Left kidney (tissue), 1 donor: ENCODE data around the gene PFDN5. TPM values are rescaled to one million over a fixed set of nuclear protein-coding genes. Genes with fewer than 3 reads are reported as not detected.

Experiments
- polyA plus RNA-seq: library from polyadenylated mRNA; unstranded; fragments of 120-200 nt; gene quantifications from one replicate; pipeline ENCODE4 v1.2.1, GENCODE V29; 2013; ENCODE audit not compliant: insufficient read length

Gene PFDN5
- polyA plus RNA-seq, 1 donor: 623 TPM

Other genes starting within 250 kb of the PFDN5 start
- 115 TPM for gene TNS2, start 245.5 kb upstream of the PFDN5 start, polyA plus RNA-seq
- gene SPRYD3, start 216.2 kb upstream of the PFDN5 start, polyA plus RNA-seq: 13.5 TPM
- gene IGFBP6, start 197.9 kb upstream of the PFDN5 start, polyA plus RNA-seq: 10.5 TPM
- 1.6 TPM for gene SOAT2, start 192.1 kb upstream of the PFDN5 start, polyA plus RNA-seq
- gene ZNF740, start 114.8 kb upstream of the PFDN5 start, polyA plus RNA-seq: 82.9 TPM
- 105 TPM for gene CSAD, start 114.6 kb upstream of the PFDN5 start, polyA plus RNA-seq
- gene ITGB7, start 88.3 kb upstream of the PFDN5 start, polyA plus RNA-seq: 1.8 TPM
- gene RARG, start 63.3 kb upstream of the PFDN5 start, polyA plus RNA-seq: 33.9 TPM
- gene ESPL1, start 27.2 kb upstream of the PFDN5 start, polyA plus RNA-seq: 18.9 TPM
- gene MYG1, start 4.2 kb downstream of the PFDN5 start, polyA plus RNA-seq: 49.1 TPM
- 92.2 TPM for gene AAAS, start 26.1 kb downstream of the PFDN5 start, polyA plus RNA-seq
- gene SP7, start 40.8 kb downstream of the PFDN5 start, polyA plus RNA-seq: 0.15 TPM
- 92.3 TPM for gene SP1, start 84.6 kb downstream of the PFDN5 start, polyA plus RNA-seq
- gene AMHR2, start 128.3 kb downstream of the PFDN5 start, polyA plus RNA-seq: 0.63 TPM
- 184 TPM for gene PRR13, start 146.2 kb downstream of the PFDN5 start, polyA plus RNA-seq
- 1,185 TPM for gene PCBP2, start 156.6 kb downstream of the PFDN5 start, polyA plus RNA-seq
- 38.5 TPM for gene MAP3K12, start 203.9 kb downstream of the PFDN5 start, polyA plus RNA-seq
- 48.4 TPM for gene TARBP2, start 205.7 kb downstream of the PFDN5 start, polyA plus RNA-seq
- gene NPFF, start 211.9 kb downstream of the PFDN5 start, polyA plus RNA-seq: 2.1 TPM